Putamen (tissue), 1 donor: ENCODE results near the gene EP400.
"Not testable (repeated sequence)": the region's sequence is repeated elsewhere in the genome, so short reads cannot be mapped to it uniquely, and the experiment has no call there.

Experiments used
- DNase-seq: peaks from one replicate; pipeline ENCODE4 v3.0.0-alpha.2; 2016; ENCODE audit warnings: low spot score

Gene EP400

GRCh38 chr12:131950182-131950913, 606 bp downstream of the EP400 start:
- no peak for DNase-seq

- DNase-seq = not testable (repeated sequence)
Measured at GRCh38 chr12:131953810-131954209, 4.1 kb downstream of the EP400 start.

GRCh38 chr12:131954460-131954859, 4.7 kb downstream of the EP400 start:
- not testable (repeated sequence) for DNase-seq

GRCh38 chr12:131959116-131959515, 9.4 kb downstream of the EP400 start:
- no peak for DNase-seq

- no peak for DNase-seq
Measured at GRCh38 chr12:131959641-131960589, 10.2 kb downstream of the EP400 start.

GRCh38 chr12:131960590-131961325, 11.0 kb downstream of the EP400 start:
- DNase-seq = not testable (repeated sequence)

- not testable (repeated sequence) for DNase-seq
Measured at GRCh38 chr12:131961328-131961727, 11.6 kb downstream of the EP400 start.

GRCh38 chr12:131962069-131962468, 12.3 kb downstream of the EP400 start:
- DNase-seq = no peak

- no peak for DNase-seq
Measured at GRCh38 chr12:131963381-131963780, 13.6 kb downstream of the EP400 start.

GRCh38 chr12:131965073-131965472, 15.3 kb downstream of the EP400 start:
- no peak for DNase-seq

- no peak for DNase-seq
Measured at GRCh38 chr12:131971226-131971625, 21.5 kb downstream of the EP400 start.

- DNase-seq = no peak
Measured at GRCh38 chr12:131975228-131975627, 25.5 kb downstream of the EP400 start.

GRCh38 chr12:131979606-131980005, 29.9 kb downstream of the EP400 start:
- DNase-seq = no peak

- no peak for DNase-seq
Measured at GRCh38 chr12:131980263-131980662, 30.5 kb downstream of the EP400 start.

- no peak for DNase-seq
Measured at GRCh38 chr12:131981388-131981787, 31.6 kb downstream of the EP400 start.

GRCh38 chr12:131982041-131982440, 32.3 kb downstream of the EP400 start:
- no peak for DNase-seq

GRCh38 chr12:131983026-131983425, 33.3 kb downstream of the EP400 start:
- no peak for DNase-seq

- no peak for DNase-seq
Measured at GRCh38 chr12:131983554-131983953, 33.8 kb downstream of the EP400 start.

- DNase-seq = no peak
Measured at GRCh38 chr12:131984334-131984733, 34.6 kb downstream of the EP400 start.

GRCh38 chr12:131985510-131985875, 35.8 kb downstream of the EP400 start:
- not testable (repeated sequence) for DNase-seq

- DNase-seq = no peak
Measured at GRCh38 chr12:131986361-131986760, 36.6 kb downstream of the EP400 start.

- no peak for DNase-seq
Measured at GRCh38 chr12:131986910-131987309, 37.2 kb downstream of the EP400 start.
